B cell (primary cell): ENCODE measurements around the gene KIRREL3. TPM values are rescaled to one million over a fixed set of nuclear protein-coding genes. Genes with fewer than 3 reads are reported as not detected.

Experiments used
- ATAC-seq: fragments of 200-7000 bp; cut with Tn5 transposase; one replicate; pipeline ENCODE4 v1.10.0; 2021; ENCODE audit warnings: low read depth, mild to moderate bottlenecking, moderate number of reproducible peaks, moderate library complexity
- CTCF ChIA-PET: fragments of 350-600 bp; sonication (Branson Sonifier 250); formaldehyde crosslinking; loops from one replicate; lab custom pipeline; 2021; ENCODE audit warnings: antibody characterized with exemption, inconsistent platforms; lab: Charles Lee
- POLR2A ChIA-PET: fragments of 350-600 bp; sonication (Branson Sonifier 250); formaldehyde crosslinking; loops from one replicate; lab custom pipeline; 2021; ENCODE audit warnings: antibody characterized with exemption; lab: Charles Lee
- DNase-seq: peaks from one replicate; pipeline ENCODE4 v3.0.0; 2013
- H2AFZ ChIP-seq: 2 replicates; pipeline ENCODE4 v1.6.1; 2012; ENCODE audit warnings: mild to moderate bottlenecking, low read depth, low read length; ENCODE audit not compliant: insufficient read depth, poor library complexity, severe bottlenecking
- H3K27ac ChIP-seq, 2 donors: 1 replicate in 1 of 2; 2 replicates in 1 of 2; pipeline ENCODE4 v1.5.1; 2012 to 2013; ENCODE audit warnings: low read length in 2 of 2, mild to moderate bottlenecking in 2 of 2, moderate library complexity in 1 of 2
- H3K27me3 ChIP-seq, 4 experiments: fragments of 200-600 bp in 1 of 4; sonication (generic) in 1 of 4; replicated peaks in 1 of 4; 1 replicate in 2 of 4; 2 replicates in 2 of 4; pipeline versions ENCODE4 v1.6.1 to v1.7.0; 2013 to 2016; ENCODE audit warnings: low read length in 3 of 4, mild to moderate bottlenecking in 2 of 4, mixed read lengths in 1 of 4, moderate library complexity in 1 of 4; ENCODE audit not compliant: insufficient read depth in 4 of 4, control insufficient read depth in 3 of 4; ENCODE audit errors: control extremely low read depth in 1 of 4
- H3K36me3 ChIP-seq, 2 experiments: replicated peaks in 1 of 2; 1 replicate in 1 of 2; 2 replicates in 1 of 2; pipeline versions ENCODE4 v1.6.1 to v1.7.1; 2013; ENCODE audit warnings: low read length in 1 of 2; ENCODE audit not compliant: insufficient read depth in 2 of 2, control insufficient read depth in 1 of 2; ENCODE audit errors: control extremely low read depth in 1 of 2, extremely low read depth in 1 of 2
- H3K4me1 ChIP-seq, 2 donors: fragments of 200-600 bp in 1 of 2; sonication (generic) in 1 of 2; 1 replicate in 1 of 2; 2 replicates in 1 of 2; pipeline versions ENCODE4 v1.5.1 to v1.6.1; 2013 to 2017; ENCODE audit warnings: low read length in 2 of 2; ENCODE audit not compliant: control insufficient read depth in 2 of 2, insufficient read depth in 2 of 2
- H3K4me2 ChIP-seq: replicated peaks from 2 replicates; pipeline ENCODE3; 2012; ENCODE audit warnings: mild to moderate bottlenecking, low read depth, low read length; ENCODE audit not compliant: poor library complexity, severe bottlenecking
- H3K4me3 ChIP-seq, 5 experiments: fragments of 200-600 bp in 1 of 5; sonication (generic) in 1 of 5; 1 replicate in 3 of 5; 2 replicates in 2 of 5; pipeline versions ENCODE4 v1.5.1 to v1.7.0; 2011 to 2016; ENCODE audit warnings: low read length in 4 of 5, mild to moderate bottlenecking in 4 of 5, low read depth in 2 of 5, control low read depth in 1 of 5, moderate library complexity in 1 of 5; ENCODE audit not compliant: insufficient read depth in 1 of 5; ENCODE audit errors: control extremely low read depth in 1 of 5, extremely low read depth in 1 of 5
- H3K79me2 ChIP-seq: fragments of 200-600 bp; sonication (generic); one replicate; pipeline ENCODE4 v1.6.0; 2016; ENCODE audit warnings: low read length; ENCODE audit not compliant: control insufficient read depth, insufficient read depth
- H3K9ac ChIP-seq: fragments of 200-600 bp; sonication (generic); 2 replicates; pipeline ENCODE4 v1.6.1; 2017; ENCODE audit warnings: mild to moderate bottlenecking, low read length, moderate library complexity
- H3K9me3 ChIP-seq, 3 donors: one replicate each; pipeline versions ENCODE4 v1.6.1 to v1.7.1; 2013; ENCODE audit warnings: low read length in 2 of 3; ENCODE audit not compliant: control insufficient read depth in 2 of 3, insufficient read depth in 1 of 3; ENCODE audit errors: control extremely low read depth in 1 of 3
- H4K20me1 ChIP-seq: 2 replicates; pipeline ENCODE4 v1.6.0; 2012; ENCODE audit warnings: mild to moderate bottlenecking, low read length; ENCODE audit not compliant: insufficient read depth, control insufficient read depth, poor library complexity, severe bottlenecking
- H3K27ac Mint-ChIP-seq: one replicate; pipeline ENCODE4 v1.8.0; 2021; ENCODE audit warnings: mixed read lengths
- H3K27me3 Mint-ChIP-seq: one replicate; pipeline ENCODE4 v1.8.0; 2021; ENCODE audit warnings: mixed read lengths
- H3K4me1 Mint-ChIP-seq: one replicate; pipeline ENCODE4 v1.8.0; 2021; ENCODE audit warnings: mixed read lengths
- H3K4me3 Mint-ChIP-seq: one replicate; pipeline ENCODE4 v1.8.0; 2021; ENCODE audit warnings: mixed read lengths
- H3K9me3 Mint-ChIP-seq: one replicate; pipeline ENCODE4 v1.8.0; 2022; ENCODE audit warnings: mixed read lengths; ENCODE audit not compliant: insufficient read depth
- CTCF ChIP-seq: fragments of 200-600 bp; IDR thresholded peaks from one replicate; pipeline ENCODE4 v1.8.0; 2022; ENCODE audit warnings: antibody characterized with exemption, mild to moderate bottlenecking
- EZH2 ChIP-seq: IDR thresholded peaks from 2 replicates; pipeline ENCODE4 v1.6.1; 2012; ENCODE audit warnings: borderline replicate concordance, low read depth, mild to moderate bottlenecking, moderate library complexity, low read length; ENCODE audit not compliant: insufficient read depth, poor library complexity, severe bottlenecking
- WGBS: methylation state at CpG from one replicate; pipeline ENCODE4 v1.1.5; 2013; ENCODE audit warnings: missing lambda C conversion rate; ENCODE audit not compliant: insufficient coverage; 5-methylcytosine and 5-hydroxymethylcytosine counted together
- intact Hi-C: fragments of 100-400 bp; cut with micrococcal nuclease; formaldehyde crosslinking; loops from one replicate; pipeline ENCODE4 v1.10.0; 2022
- polyA plus RNA-seq: library from polyadenylated mRNA; depleted of rRNA; stranded (reverse); fragments of >200 nt; gene quantifications from 2 replicates; pipeline ENCODE4 v1.2.3, GENCODE V29; 2012
- total RNA-seq, 2 donors: library from RNA; stranded (reverse); fragments of 120-200 nt in 1 of 2; gene quantifications; 1 replicate in 1 of 2; 2 replicates in 1 of 2; pipeline versions ENCODE4 v1.2.3 to v1.2.4, GENCODE V29; 2013 to 2022

The KIRREL3 gene
- total and polyA plus RNA-seq, 2 donors (not counting 1 experiment from before 2014, with no cell fraction given) = not detected

GRCh38 chr11:126981635-126982034 is 18.9 kb downstream of the KIRREL3 start:
- H3K9me3 ChIP-seq = peaks cover 0 to 3% (median 0%) of the 10 kb centered on the region in 3 donors
- H3K4me1 Mint-ChIP-seq = no peaks in the 10 kb centered on the region
- no peaks in the 10 kb centered on the region for H3K9me3 Mint-ChIP-seq
- H3K36me3 ChIP-seq = no peaks in the 10 kb centered on the region
- no peaks in the 10 kb centered on the region for H3K4me1 ChIP-seq
- no peak for ATAC-seq
- no peak overlapping the region for H3K27ac Mint-ChIP-seq
- peaks cover 0 to 4% (median 1%) of the 10 kb centered on the region in 4 experiments for H3K27me3 ChIP-seq
- H3K4me3 ChIP-seq = no peak overlapping the region
- H3K4me3 Mint-ChIP-seq = no peak overlapping the region
- peaks cover 32% of the 10 kb centered on the region for H3K27me3 Mint-ChIP-seq
- ChIA-PET CTCF (no interaction called here), POLR2A (no interaction called here)
- no peak overlapping the region for H3K9ac ChIP-seq
- H3K27ac ChIP-seq = no peak overlapping the region
- H4K20me1 ChIP-seq = no peaks in the 10 kb centered on the region
- TF ChIP-seq EZH2 (no peak), CTCF (no peak)
- DNase-seq = no peak
- no peak overlapping the region for H2AFZ ChIP-seq
- intact Hi-C loops = no loop called here
- no peak overlapping the region for H3K4me2 ChIP-seq
- H3K79me2 ChIP-seq = no peaks in the 10 kb centered on the region
- 100% methylated on average over 1 of the region's 2 CpGs for WGBS

- H3K4me2 ChIP-seq = no peak overlapping the region
- 80% methylated on average over 1 of the region's 5 CpGs for WGBS
- intact Hi-C loops = no loop called here
- no peaks in the 10 kb centered on the region for H3K79me2 ChIP-seq
- Mint-ChIP-seq H3K4me1 (no peaks in the 10 kb centered on the region), H3K9me3 (no peaks in the 10 kb centered on the region), H3K27ac (no peak overlapping the region), H3K27me3 (peaks cover 26% of the 10 kb centered on the region), H3K4me3 (no peak overlapping the region)
- DNase-seq = no peak
- no peaks in the 10 kb centered on the region for H3K4me1 ChIP-seq
- peaks cover 0 to 3% (median 0%) of the 10 kb centered on the region in 3 donors for H3K9me3 ChIP-seq
- CTCF ChIA-PET = interaction anchor here (2.7 kb wide), 1 partner anchor 11 kb away, joined by 8 read pairs; no protein-coding TSS in a partner anchor
- no peak overlapping the region for H2AFZ ChIP-seq
- no peak for ATAC-seq
- POLR2A ChIA-PET = interaction anchor here (0.6 kb wide), 1 partner anchor 1463 kb away, joined by 5 read pairs; no protein-coding TSS in a partner anchor
- H3K9ac ChIP-seq = no peak overlapping the region
- no peak overlapping the region for H3K27ac ChIP-seq
- H3K36me3 ChIP-seq = no peaks in the 10 kb centered on the region
- TF ChIP-seq CTCF (no peak), EZH2 (no peak)
- peaks cover 0 to 4% (median 1%) of the 10 kb centered on the region in 4 experiments for H3K27me3 ChIP-seq
- no peak overlapping the region for H3K4me3 ChIP-seq
- H4K20me1 ChIP-seq = no peaks in the 10 kb centered on the region
These were observed 21.7 kb downstream of the KIRREL3 start for GRCh38 chr11:126978911-126979310.
